Measurements from ENCODE around the gene IL10.

DNA sequence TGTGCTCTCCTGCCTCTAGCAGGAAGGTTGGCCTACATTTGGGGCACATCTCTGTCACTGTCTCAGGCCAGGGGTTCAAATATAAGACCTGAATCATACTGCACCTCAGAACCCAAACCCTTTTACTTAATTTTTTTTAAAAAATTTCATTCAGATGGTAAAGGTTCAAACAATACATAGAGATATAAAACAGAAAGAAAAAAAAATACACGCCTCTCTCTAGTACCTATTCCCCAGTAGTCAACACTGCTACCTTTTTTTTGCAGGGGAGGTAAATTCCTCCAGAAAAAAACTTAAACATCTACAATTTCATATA is 54.7 kb downstream of the IL10 start:
- TF ChIP-seq YY1 (IDR thresholded peaks at IDR 0.05; ENCODE audit: insufficient read depth, insufficient read length) (no peak), SUZ12 (IDR thresholded peaks at IDR 0.05; ENCODE audit: extremely low read depth, insufficient read depth, insufficient read length) (no peak), ZNF274 (IDR thresholded peaks at IDR 0.05; ENCODE audit: low read depth, low read length) (no peak)
